HepG2 (cell line): ENCODE data around the gene MKRN1. TPM values are rescaled to one million over a fixed set of nuclear protein-coding genes. Genes with fewer than 3 reads are reported as not detected.

Source experiments
- polyA plus RNA-seq, 8 experiments: library from polyadenylated mRNA; depleted of rRNA in 3 of 8; stranded (reverse) in 7 of 8; unstranded in 1 of 8; fragments of >200 nt; fragmentation: Illumina TruSeq in 4 of 8; extraction: Trizol in 4 of 8; gene quantifications; 2 replicates each; pipeline versions ENCODE4 v1.2.1 to v1.2.3, GENCODE V29; 2011 to 2016; ENCODE audit warnings: low read depth in 4 of 8, missing spikeins in 1 of 8, mixed read lengths in 1 of 8; ENCODE audit not compliant: insufficient read depth in 1 of 8
- total RNA-seq, 5 experiments: library from RNA; depleted of rRNA; stranded (reverse); fragments of >200 nt; fragmentation: Illumina TruSeq; extraction: Trizol; gene quantifications; 2 replicates each; pipeline ENCODE4 v1.2.3, GENCODE V29; 2016; ENCODE audit warnings: low read depth in 1 of 5

Gene MKRN1
- total and polyA plus RNA-seq, 2 of the 13 experiments (the other 11 are each of a cell fraction or from before 2014, with no cell fraction given), result 28.5 to 32.8 TPM

Other genes with a start within 250 kb of the MKRN1 start
- gene SLC37A3, start 81.0 kb downstream of the MKRN1 start, total RNA-seq (2016; rRNA removed; fragmentation: Illumina TruSeq; extraction: Trizol), result 12.9 and 21.3 TPM in 2 replicates
- 27.9 and 32.6 TPM in 2 replicates for gene SLC37A3, start 81.0 kb downstream of the MKRN1 start, polyA plus RNA-seq (2011; rRNA removed)
- gene RAB19, start 75.4 kb downstream of the MKRN1 start, total RNA-seq (2016; rRNA removed; fragmentation: Illumina TruSeq; extraction: Trizol), result 0.31 and 0.36 TPM in 2 replicates
- not detected in 2 replicates for gene RAB19, start 75.4 kb downstream of the MKRN1 start, polyA plus RNA-seq (2011; rRNA removed)
- gene DENND2A, start 161.3 kb upstream of the MKRN1 start, total RNA-seq (2016; rRNA removed; fragmentation: Illumina TruSeq; extraction: Trizol), result not detected in 2 replicates
- gene DENND2A, start 161.3 kb upstream of the MKRN1 start, polyA plus RNA-seq (2011; rRNA removed), result 0.12 TPM in 1 of 2 replicates, not detected in the other
- 13.0 and 18.8 TPM in 2 replicates for gene ADCK2, start 193.4 kb upstream of the MKRN1 start, total RNA-seq (2016; rRNA removed; fragmentation: Illumina TruSeq; extraction: Trizol)
- 8.6 and 11.0 TPM in 2 replicates for gene ADCK2, start 193.4 kb upstream of the MKRN1 start, polyA plus RNA-seq (2011; rRNA removed)
- 221 and 276 TPM in 2 replicates for gene NDUFB2, start 217.2 kb upstream of the MKRN1 start, total RNA-seq (2016; rRNA removed; fragmentation: Illumina TruSeq; extraction: Trizol)
- gene NDUFB2, start 217.2 kb upstream of the MKRN1 start, polyA plus RNA-seq (2011; rRNA removed), result 191 and 206 TPM in 2 replicates